Activated T-helper 2 cell treated with anti-CD3 and anti-CD28 coated beads, Interferon-gamma antibody, Interleukin-2, Interleukin-4, amounts not matched to agents 10 μg/mL and 5 μg/mL and 100 μg/mL, durations not matched to agents 14 hours and 24 hours and 36 hours (primary cell): ENCODE results near the gene ACTG1. TPM values are rescaled to one million over a fixed set of nuclear protein-coding genes. Genes with fewer than 3 reads are reported as not detected.

ENCODE experiments used
- DNase-seq: peaks from one replicate; pipeline ENCODE4 v3.0.0; 2021; ENCODE audit warnings: low spot score
- H3K27ac Mint-ChIP-seq: one replicate; pipeline ENCODE4 v1.8.0; 2021; ENCODE audit warnings: mixed read lengths
- H3K27me3 Mint-ChIP-seq: one replicate; pipeline ENCODE4 v1.8.0; 2021; ENCODE audit warnings: low read depth, mixed read lengths
- H3K36me3 Mint-ChIP-seq: one replicate; pipeline ENCODE4 v1.8.0; 2021; ENCODE audit warnings: low read depth, mixed read lengths
- H3K4me1 Mint-ChIP-seq: one replicate; pipeline ENCODE4 v1.8.0; 2021; ENCODE audit warnings: low read depth, mixed read lengths
- H3K4me3 Mint-ChIP-seq: one replicate; pipeline ENCODE4 v1.8.0; 2021; ENCODE audit warnings: low read depth, mild to moderate bottlenecking, moderate library complexity, mixed read lengths
- H3K9me3 Mint-ChIP-seq: one replicate; pipeline ENCODE4 v1.8.0; 2021; ENCODE audit warnings: mixed read lengths
- intact Hi-C: fragments of 100-400 bp; cut with micrococcal nuclease; formaldehyde crosslinking; loops from one replicate; pipeline ENCODE4 v1.15.1; 2023
- total RNA-seq: library from RNA; stranded (reverse); gene quantifications from 2 replicates; pipeline ENCODE4 v1.2.3, GENCODE V29; 2022

The ACTG1 gene
- total RNA-seq, 1 donor from 2014 or later: 4,174 TPM

DNA sequence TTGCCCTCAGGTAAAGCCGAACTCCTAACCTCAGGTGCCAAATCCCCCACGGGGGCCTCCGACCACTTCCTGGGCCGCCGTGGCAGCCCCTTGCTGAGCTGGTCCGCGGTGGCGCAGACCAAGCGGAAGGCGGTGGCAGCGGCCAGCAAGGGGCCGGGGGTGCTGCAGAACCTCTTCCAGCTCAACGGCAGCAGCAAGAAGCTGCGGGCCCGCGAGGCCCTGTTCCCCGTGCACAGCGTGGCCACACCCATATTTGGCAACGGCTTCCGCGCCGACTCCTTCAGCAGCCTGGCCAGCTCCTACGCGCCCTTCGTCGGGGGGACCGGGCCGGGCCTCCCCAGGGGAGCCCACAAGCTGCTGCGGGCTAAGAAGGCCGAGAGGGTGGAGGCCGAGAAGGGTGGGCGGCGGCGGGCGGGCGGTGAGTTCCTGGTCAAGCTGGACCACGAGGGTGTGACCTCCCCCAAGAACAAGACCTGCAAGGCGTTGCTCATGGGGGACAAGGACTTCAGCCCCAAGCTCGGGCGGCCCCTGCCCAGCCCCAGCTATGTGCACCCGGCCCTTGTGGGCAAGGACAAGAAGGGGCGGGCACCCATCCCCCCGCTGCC lies 51.6 kb downstream of the ACTG1 start:
- H3K27ac Mint-ChIP-seq: no peak overlapping the region
- intact Hi-C loops: no loop called here
- no peak for DNase-seq
- H3K4me3 Mint-ChIP-seq: no peak overlapping the region
- H3K36me3 Mint-ChIP-seq: no peaks in the 10 kb centered on the region
- no peaks in the 10 kb centered on the region for H3K27me3 Mint-ChIP-seq
- no peaks in the 10 kb centered on the region for H3K4me1 Mint-ChIP-seq
- H3K9me3 Mint-ChIP-seq: no peaks in the 10 kb centered on the region

Other genes starting within 250 kb of the ACTG1 start
- 102 and 116 TPM in 2 replicates for gene SLC38A10, start 217.5 kb downstream of the ACTG1 start, total RNA-seq
- gene BAHCC1, start 117.3 kb downstream of the ACTG1 start, total RNA-seq: 0.90 and 0.91 TPM in 2 replicates
- 1.1 TPM in 2 replicates for gene FSCN2, start 15.6 kb upstream of the ACTG1 start, total RNA-seq
- 61.6 and 64.4 TPM in 2 replicates for gene FAAP100, start 39.6 kb upstream of the ACTG1 start, total RNA-seq
- 128 and 138 TPM in 2 replicates for gene NPLOC4, start 124.3 kb upstream of the ACTG1 start, total RNA-seq
- 0.30 and 0.44 TPM in 2 replicates for gene TSPAN10, start 124.4 kb upstream of the ACTG1 start, total RNA-seq
- 11.1 and 15.4 TPM in 2 replicates for gene PDE6G, start 143.7 kb upstream of the ACTG1 start, total RNA-seq
- 51.3 and 52.7 TPM in 2 replicates for gene OXLD1, start 153.8 kb upstream of the ACTG1 start, total RNA-seq
- 50.8 and 51.7 TPM in 2 replicates for gene CCDC137, start 153.9 kb upstream of the ACTG1 start, total RNA-seq
- 33.3 and 35.0 TPM in 2 replicates for gene ARL16, start 171.0 kb upstream of the ACTG1 start, total RNA-seq
- gene HGS, start 171.2 kb upstream of the ACTG1 start, total RNA-seq: 130 and 134 TPM in 2 replicates
- gene MRPL12, start 190.6 kb upstream of the ACTG1 start, total RNA-seq: 175 and 179 TPM in 2 replicates
- 36.4 and 39.5 TPM in 2 replicates for gene SLC25A10, start 199.5 kb upstream of the ACTG1 start, total RNA-seq